ENCODE results near the gene RNU11.
"Not testable (repeated sequence)": the region's sequence is repeated elsewhere in the genome, so short reads cannot be mapped to it uniquely, and the experiment has no call there.

RNU11 gene

GRCh38 chr1:28663871-28664470 is 15.6 kb downstream of the RNU11 start:
- DNase-seq (ENCODE audit: low read depth): no peak

DNA sequence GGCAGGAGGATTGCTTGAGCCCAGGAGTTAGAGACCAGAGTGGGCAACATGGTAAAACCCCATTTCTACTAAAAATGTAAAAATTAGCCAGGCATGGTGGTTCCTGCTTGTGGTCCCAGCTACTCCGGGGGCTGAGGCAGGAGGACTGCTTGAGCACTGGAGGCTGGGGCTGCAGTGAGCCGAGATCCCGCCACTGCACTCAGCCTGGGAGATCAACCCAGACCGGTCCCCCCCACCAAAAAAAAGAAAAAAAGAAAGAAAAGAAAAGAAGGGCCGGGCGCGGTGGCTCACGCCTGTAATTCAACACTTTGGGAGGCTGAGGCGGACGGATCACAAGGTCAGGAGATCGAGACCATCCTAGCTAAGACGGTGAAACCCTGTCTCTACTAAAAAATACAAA is 18.4 kb downstream of the RNU11 start:
- DNase-seq (ENCODE audit: low read depth): no peak

DNA sequence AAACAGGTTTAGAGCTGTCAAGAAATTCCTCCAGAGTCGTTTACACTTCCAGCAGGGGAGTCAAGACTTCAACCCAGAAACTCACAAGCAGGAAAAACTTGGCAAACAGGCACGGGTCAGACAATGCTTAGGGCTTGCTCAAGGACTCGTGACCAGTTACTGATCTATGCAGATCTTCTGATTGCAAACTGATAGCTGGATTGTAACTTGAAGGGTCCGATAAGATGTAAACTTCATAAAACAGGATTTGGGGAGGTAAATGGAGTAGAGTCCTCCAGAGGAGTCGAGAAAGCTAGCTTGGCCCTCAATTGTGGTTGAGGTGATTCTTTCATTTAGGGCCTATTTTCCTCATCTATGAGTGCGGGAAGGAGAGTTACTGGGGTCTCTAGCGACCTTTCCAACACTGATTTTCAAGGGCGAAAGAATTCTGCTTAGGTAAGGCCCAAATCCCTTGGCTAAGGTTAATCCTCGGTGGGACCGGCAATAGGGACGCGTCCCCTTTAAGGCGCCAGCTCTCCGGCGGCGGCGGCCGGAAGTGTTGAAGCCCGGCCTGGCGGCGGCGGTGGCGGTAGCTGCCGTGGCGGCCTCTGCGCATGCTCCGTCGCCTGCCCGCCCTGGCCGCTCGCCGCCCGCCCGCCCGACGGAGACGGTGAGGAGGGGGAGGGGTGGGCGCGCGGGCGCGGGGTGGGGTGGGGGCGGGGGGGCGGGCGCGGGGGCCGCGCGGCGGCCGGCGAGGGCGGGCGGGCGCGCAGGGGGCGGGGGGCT is 20.0 kb downstream of the RNU11 start, which contains the start of gene GMEB1:
TSS of gene GMEB1 (plus strand) at position 594 of the 765 bp plus-strand sequence. CDS start 14,829 bp downstream, outside the sequence.
- DNase-seq (ENCODE audit: low read depth): peak; percentile 81

GRCh38 chr1:28668956-28669723 is 20.7 kb downstream of the RNU11 start:
- DNase-seq (ENCODE audit: low read depth): peak; percentile 25

DNA sequence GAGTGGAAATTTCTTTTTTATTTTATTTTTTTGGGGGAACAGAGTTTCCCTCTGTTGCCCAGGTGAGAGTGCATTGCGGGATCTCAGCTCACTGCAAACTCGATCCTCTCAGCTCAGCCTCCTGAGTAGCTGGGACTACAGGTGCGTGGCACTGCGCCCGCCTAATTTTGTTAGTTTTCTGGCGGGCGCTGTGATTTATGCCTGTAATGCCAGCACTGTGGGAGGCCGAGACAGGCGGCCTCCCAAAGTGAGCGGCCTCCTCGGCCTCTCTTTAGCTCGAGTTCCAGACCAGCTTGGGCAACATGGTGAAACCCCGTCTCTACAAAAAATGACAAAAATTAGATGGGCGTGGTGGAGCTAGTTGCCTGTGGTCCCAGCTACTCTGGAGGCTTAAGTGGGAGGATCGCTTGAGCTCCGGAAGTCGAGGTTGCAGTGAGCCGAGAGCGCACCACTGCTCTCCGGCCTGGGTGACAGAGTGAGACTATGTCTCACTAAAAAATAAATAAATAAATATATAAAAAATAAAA is 22.9 kb downstream of the RNU11 start:
- no peak for DNase-seq (ENCODE audit: low read depth)

DNA sequence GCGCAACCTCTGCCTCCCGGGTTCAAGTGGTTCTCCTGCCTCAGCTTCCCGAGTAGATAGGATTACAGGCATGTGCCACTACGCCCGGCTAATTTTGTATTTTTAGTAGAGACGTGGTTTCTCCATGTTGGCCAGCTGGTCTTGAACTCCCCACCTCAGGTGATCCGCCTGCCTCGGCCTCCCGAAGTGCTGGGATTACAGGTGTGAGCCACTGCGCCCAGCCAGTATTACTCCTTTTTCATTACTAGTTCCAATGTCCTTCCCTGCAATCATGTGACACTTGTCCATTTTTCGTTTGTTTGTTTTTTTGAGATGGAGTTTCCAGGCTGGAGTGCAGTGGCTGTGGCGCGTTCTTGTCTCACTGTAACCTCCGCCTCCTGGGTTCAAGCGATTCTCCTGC is 24.6 kb downstream of the RNU11 start:
- not testable (repeated sequence) for DNase-seq (ENCODE audit: low read depth)

- no peak for DNase-seq (ENCODE audit: low read depth)
These were observed 27.5 kb downstream of the RNU11 start for GRCh38 chr1:28675924-28676257.

GRCh38 chr1:28680151-28680550 is 31.8 kb downstream of the RNU11 start:
- no peak for DNase-seq (ENCODE audit: low read depth)

DNA sequence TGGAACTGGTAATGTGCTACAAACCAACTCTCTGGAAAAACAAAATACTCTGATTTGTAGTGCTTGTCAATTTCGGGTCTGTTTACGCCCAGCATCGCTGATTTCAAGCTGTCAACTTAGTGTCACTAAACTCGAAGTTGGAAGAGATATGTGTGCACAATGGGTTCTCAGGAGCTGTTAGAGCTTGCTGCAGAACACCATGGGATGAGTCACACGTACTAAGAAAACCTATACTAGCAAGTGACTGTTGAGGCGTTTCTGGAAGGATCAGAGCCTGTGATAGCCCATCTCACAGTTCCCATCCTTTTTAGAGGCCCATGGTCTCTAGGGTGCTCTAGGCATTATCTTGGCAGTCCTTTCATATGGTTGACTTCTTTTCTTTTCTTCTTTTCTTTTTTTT is 34.4 kb downstream of the RNU11 start:
- no peak for DNase-seq (ENCODE audit: low read depth)

DNA sequence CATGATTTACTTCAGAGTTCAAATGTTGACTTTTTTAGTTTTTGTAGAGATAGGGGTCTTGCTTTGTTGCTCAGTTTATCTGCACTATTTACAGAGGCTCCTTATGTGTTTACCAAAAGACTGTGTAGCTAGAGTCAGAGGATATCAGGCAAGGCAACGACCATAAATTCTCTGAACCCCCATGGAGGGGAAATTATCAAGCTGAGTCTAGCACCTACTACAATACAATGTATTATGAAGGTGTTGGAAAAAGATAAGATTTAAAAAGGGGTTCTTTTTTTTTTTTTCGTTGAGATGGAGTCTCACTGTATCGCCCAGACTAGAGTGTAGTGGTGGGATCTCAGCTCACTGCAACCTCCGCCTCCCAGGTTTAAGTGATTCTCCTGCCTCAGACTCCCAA is 36.5 kb downstream of the RNU11 start:
- DNase-seq (ENCODE audit: low read depth): no peak

- DNase-seq (ENCODE audit: low read depth): not testable (repeated sequence)
These were observed 43.2 kb downstream of the RNU11 start for GRCh38 chr1:28691627-28692026.

All from activated T-helper 9 cell treated with anti-CD3 and anti-CD28 coated beads, Interleukin-2, amount 50 U/mL, for 16 hours (primary cell).